Endothelial cell of umbilical vein (primary cell): ENCODE results near the gene SESN1. TPM values are rescaled to one million over a fixed set of nuclear protein-coding genes. Genes with fewer than 3 reads are reported as not detected.

ENCODE experiments used
- BruUV-seq: library from RNA; stranded (reverse); fragments of 400-500 nt; replicated peaks from 2 replicates; lab custom pipeline; 2021; lab: Mats Ljungman, UMichigan
- CTCF ChIA-PET: fragments of 300-600, 350-600 bp; sonication (Branson Sonifier 250); formaldehyde crosslinking; loops from one replicate; lab custom pipeline; 2021; ENCODE audit warnings: antibody characterized with exemption, inconsistent platforms; lab: Charles Lee
- POLR2A ChIA-PET: fragments of 300-600, 350-600 bp; sonication (Branson Sonifier 250); formaldehyde crosslinking; loops from one replicate; lab custom pipeline; 2021; ENCODE audit warnings: antibody characterized with exemption, inconsistent platforms; lab: Charles Lee
- DNase-seq: peaks from one replicate; pipeline ENCODE4 v3.0.0-alpha.2; 2011; ENCODE audit warnings: low read depth, low spot score
- FAIRE-seq: peaks from 2 replicates; lab custom pipeline; 2011; peaks lifted over from hg19 to GRCh38; lab: Jason Lieb, UNC
- H2AFZ ChIP-seq: 2 replicates; pipeline ENCODE4 v1.6.0; 2012; ENCODE audit warnings: low read depth, low read length, control low read depth, inconsistent platforms
- H3K27ac ChIP-seq: 2 replicates; pipeline ENCODE4 v1.5.1; 2011; ENCODE audit warnings: low read depth, mild to moderate bottlenecking, control low read depth, low read length, moderate library complexity; ENCODE audit not compliant: insufficient read depth
- H3K27me3 ChIP-seq, 2 experiments: 2 replicates each; pipeline versions ENCODE4 v1.6.0 to v1.6.1; 2011; ENCODE audit warnings: low read length in 2 of 2, mixed read lengths in 1 of 2; ENCODE audit not compliant: control insufficient read depth in 2 of 2, insufficient read depth in 2 of 2
- H3K36me3 ChIP-seq, 2 experiments: 2 replicates in 1 of 2; 3 replicates in 1 of 2; pipeline ENCODE4 v1.5.1; 2011; ENCODE audit warnings: low read length in 2 of 2, mild to moderate bottlenecking in 1 of 2, moderate library complexity in 1 of 2; ENCODE audit not compliant: control insufficient read depth in 2 of 2, insufficient read depth in 2 of 2; ENCODE audit errors: extremely low read depth in 1 of 2
- H3K4me1 ChIP-seq: 3 replicates; pipeline ENCODE4 v1.5.1; 2011; ENCODE audit warnings: mild to moderate bottlenecking, low read length; ENCODE audit not compliant: control insufficient read depth, insufficient read depth; ENCODE audit errors: extremely low read depth
- H3K4me2 ChIP-seq: 2 replicates; pipeline ENCODE4 v1.6.1; 2011; ENCODE audit warnings: low read length, control low read depth, mixed read lengths; ENCODE audit not compliant: insufficient read depth
- H3K4me3 ChIP-seq, 3 experiments: fragments of 200-600 bp in 1 of 3; sonication (generic), shearing (Covaris generic) in 1 of 3; replicated peaks in 1 of 3; 2 replicates each; pipeline ENCODE4 v1.5.1; 2011 to 2016; ENCODE audit warnings: control low read depth in 3 of 3, low read length in 3 of 3, mild to moderate bottlenecking in 2 of 3, inconsistent platforms in 1 of 3, low read depth in 1 of 3, moderate library complexity in 1 of 3; ENCODE audit not compliant: insufficient read depth in 1 of 3
- H3K79me2 ChIP-seq: 2 replicates; pipeline ENCODE4 v1.6.0; 2012; ENCODE audit warnings: low read length, inconsistent platforms; ENCODE audit not compliant: control insufficient read depth, insufficient read depth
- H3K9ac ChIP-seq: replicated peaks from 2 replicates; pipeline ENCODE3; 2011; ENCODE audit warnings: low read length, control low read depth; ENCODE audit not compliant: insufficient read depth; ENCODE audit errors: extremely low read depth
- H3K9me1 ChIP-seq: replicated peaks from 3 replicates; pipeline ENCODE4 v1.6.0; 2011; ENCODE audit warnings: mild to moderate bottlenecking, low read length; ENCODE audit not compliant: control insufficient read depth, insufficient read depth; ENCODE audit errors: extremely low read depth
- H3K9me3 ChIP-seq: replicated peaks from 2 replicates; pipeline ENCODE4 v1.5.1; 2012; ENCODE audit warnings: low read length, inconsistent platforms; ENCODE audit not compliant: control insufficient read depth, insufficient read depth
- H4K20me1 ChIP-seq: replicated peaks from 2 replicates; pipeline ENCODE3; 2011; ENCODE audit warnings: mild to moderate bottlenecking, low read length; ENCODE audit not compliant: control insufficient read depth, insufficient read depth; ENCODE audit errors: extremely low read depth
- CTCF ChIP-seq, 2 donors: IDR thresholded peaks; 1 replicate in 1 of 2; 2 replicates in 1 of 2; pipeline ENCODE4 v1.5.1; 2011; ENCODE audit warnings: low read length in 2 of 2, mild to moderate bottlenecking in 2 of 2, moderate library complexity in 2 of 2, control low read depth in 1 of 2, inconsistent platforms in 1 of 2, low read depth in 1 of 2; ENCODE audit not compliant: insufficient read depth in 1 of 2; ENCODE audit errors: extremely low read depth in 1 of 2
- GATA2 ChIP-seq: IDR thresholded peaks from 2 replicates; pipeline ENCODE4 v1.7.0; 2011; ENCODE audit warnings: low read depth, mild to moderate bottlenecking, moderate library complexity, mixed read lengths, low read length; ENCODE audit not compliant: insufficient read length, insufficient read depth
- JUN ChIP-seq: IDR thresholded peaks from 2 replicates; pipeline ENCODE4 v1.6.1; 2011; ENCODE audit warnings: borderline replicate concordance, low read depth; ENCODE audit not compliant: insufficient read length, insufficient read depth
- dilution Hi-C: fragments of 300-500 bp; cut with MboI; formaldehyde crosslinking; loops from one replicate; pipeline ENCODE4 v1.15.0; 2019; ENCODE audit warnings: low sequenced_read_pairs; ENCODE audit not compliant: extremely low pct_ligation_motif_present
- intact Hi-C: fragments of 100-400 bp; cut with micrococcal nuclease; formaldehyde crosslinking; loops from one replicate; pipeline ENCODE4 v1.10.0; 2022
- polyA plus RNA-seq, 4 experiments: library from polyadenylated mRNA; depleted of rRNA in 3 of 4; stranded (reverse) in 3 of 4; unstranded in 1 of 4; fragments of >200 nt; gene quantifications; 2 replicates each; pipeline versions ENCODE4 v1.2.1 to v1.2.3, GENCODE V29; 2011 to 2012; ENCODE audit warnings: missing spikeins in 1 of 4
- total RNA-seq: library from RNA; stranded (reverse); gene quantifications from 2 replicates; pipeline ENCODE4 v1.2.3, GENCODE V29; 2021

Gene SESN1
- total and polyA plus RNA-seq, 2 donors (not counting 3 experiments of a cell fraction or from before 2014, with no cell fraction given), result 7.1 to 15.6 TPM

- Histone ChIP-seq H3K27me3 (no peaks in the 10 kb centered on the region), H3K9me3 (no peaks in the 10 kb centered on the region), H3K4me2 (no peak overlapping the region), H3K4me1 (peaks cover 5% of the 10 kb centered on the region), H4K20me1 (no peaks in the 10 kb centered on the region), H3K27ac (no peak overlapping the region), H3K4me3 (no peak overlapping the region), H3K9me1 (no peaks in the 10 kb centered on the region), H3K36me3 (no peaks in the 10 kb centered on the region), H2AFZ (no peak overlapping the region), H3K9ac (no peak overlapping the region), H3K79me2 (no peaks in the 10 kb centered on the region)
- TF ChIP-seq GATA2 (no peak), CTCF (IDR thresholded peaks at IDR 0.05; ENCODE audit: extremely low read depth in 1 of 2, insufficient read depth in 1 of 2, low read depth in 1 of 2, low read length in 2 of 2) (peak; percentile 32 to 55), JUN (no peak)
- FAIRE-seq (peak; percentile 95), DNase-seq (peak; percentile 77)
- intact Hi-C loops (loop anchor here (1.0 to 5.0 kb wide), 5 partner anchors 180 to 531 kb away; no protein-coding TSS in a partner anchor), dilution Hi-C loops (no loop called here)
- no TSS peak for BruUV-seq
- CTCF ChIA-PET, result interaction anchor here (0.8 to 7.7 kb wide), 33 partner anchors 8 to 562 kb away, joined by 3 to 159 read pairs (median 4); partner anchors contain the start of gene ARMC2
- POLR2A ChIA-PET, result no interaction called here
These were observed 21.1 kb downstream of the SESN1 start for GRCh38 chr6:109073344-109074132.
